GM18499 (cell line): ENCODE results near the gene REEP3.

Experiments
- ATAC-seq: cut with Tn5 transposase; IDR thresholded peaks from one replicate; pipeline ENCODE4 v1.9.1; 2021; ENCODE audit warnings: moderate number of reproducible peaks; ENCODE audit not compliant: insufficient read depth, unreplicated experiment

Gene REEP3

DNA sequence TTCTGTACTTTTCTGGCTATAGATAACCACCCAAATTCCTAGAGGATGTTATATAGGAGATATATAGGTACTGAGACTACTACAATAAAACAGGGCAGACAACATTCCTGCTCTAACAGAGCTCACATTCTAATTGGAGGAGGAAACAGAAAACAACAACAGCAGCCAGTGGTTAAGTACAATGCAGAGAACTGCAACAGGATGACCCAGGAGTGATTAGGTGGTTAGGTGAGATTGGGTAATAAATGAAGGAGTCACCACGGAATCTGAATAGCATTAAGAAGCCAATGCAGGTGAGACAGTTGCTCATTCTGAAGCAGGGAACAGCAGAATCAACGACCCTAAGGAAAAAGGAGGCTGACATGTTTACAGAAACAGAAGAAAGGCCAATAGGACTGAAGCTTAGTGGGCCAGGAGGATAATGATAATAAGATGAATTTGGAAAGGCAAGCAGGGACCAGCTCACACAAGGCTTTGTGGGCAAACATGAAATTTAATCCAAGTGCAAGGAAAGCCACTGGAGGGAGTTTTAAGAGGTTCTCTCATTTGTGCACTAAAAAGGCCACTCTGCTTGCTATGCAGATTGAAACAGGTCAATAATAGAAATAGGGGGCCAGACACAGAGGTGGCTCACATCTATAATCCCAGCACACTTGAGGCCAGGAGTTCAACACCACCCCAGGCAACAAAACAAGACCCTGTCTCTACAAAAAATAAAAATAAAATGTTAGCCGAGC is 16.9 kb upstream of the REEP3 start:
- no peak for ATAC-seq

DNA sequence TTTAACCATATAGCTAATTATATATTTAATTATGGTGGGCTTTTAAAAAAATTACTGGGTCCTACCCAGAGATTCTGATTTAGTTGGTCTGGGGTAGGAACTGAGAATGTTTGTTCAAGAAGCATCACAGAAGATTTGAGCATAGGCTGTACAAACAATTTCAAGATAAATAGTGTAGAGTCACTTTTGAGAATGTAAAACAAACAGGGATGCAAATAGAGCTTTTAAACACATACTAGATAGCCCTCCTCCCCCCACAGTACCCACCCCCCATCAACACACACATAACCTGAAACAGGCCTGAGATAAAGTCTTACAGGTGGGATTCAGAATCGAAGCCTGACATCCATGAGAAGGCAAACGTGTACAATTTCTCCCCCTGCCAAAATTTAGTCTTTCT is 15.6 kb upstream of the REEP3 start:
- no peak for ATAC-seq

DNA sequence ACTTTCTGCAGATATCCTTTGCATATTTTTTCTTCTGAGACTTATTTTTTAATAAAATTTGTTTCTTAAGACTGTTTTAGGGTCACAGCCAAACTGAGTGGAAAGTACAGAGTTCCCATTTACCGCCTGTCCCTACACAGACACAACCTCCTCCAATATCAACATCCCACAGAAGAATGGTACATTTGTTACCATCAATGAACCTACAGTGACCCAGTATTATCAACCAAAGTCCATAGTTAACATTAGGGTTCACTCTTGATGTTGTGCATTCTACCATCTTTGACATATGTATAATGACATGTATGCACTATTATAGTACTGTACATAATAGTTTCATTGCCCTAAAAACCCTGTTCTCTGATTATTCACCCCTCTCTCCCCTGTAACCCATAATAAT is 14.6 kb upstream of the REEP3 start:
- no peak for ATAC-seq

DNA sequence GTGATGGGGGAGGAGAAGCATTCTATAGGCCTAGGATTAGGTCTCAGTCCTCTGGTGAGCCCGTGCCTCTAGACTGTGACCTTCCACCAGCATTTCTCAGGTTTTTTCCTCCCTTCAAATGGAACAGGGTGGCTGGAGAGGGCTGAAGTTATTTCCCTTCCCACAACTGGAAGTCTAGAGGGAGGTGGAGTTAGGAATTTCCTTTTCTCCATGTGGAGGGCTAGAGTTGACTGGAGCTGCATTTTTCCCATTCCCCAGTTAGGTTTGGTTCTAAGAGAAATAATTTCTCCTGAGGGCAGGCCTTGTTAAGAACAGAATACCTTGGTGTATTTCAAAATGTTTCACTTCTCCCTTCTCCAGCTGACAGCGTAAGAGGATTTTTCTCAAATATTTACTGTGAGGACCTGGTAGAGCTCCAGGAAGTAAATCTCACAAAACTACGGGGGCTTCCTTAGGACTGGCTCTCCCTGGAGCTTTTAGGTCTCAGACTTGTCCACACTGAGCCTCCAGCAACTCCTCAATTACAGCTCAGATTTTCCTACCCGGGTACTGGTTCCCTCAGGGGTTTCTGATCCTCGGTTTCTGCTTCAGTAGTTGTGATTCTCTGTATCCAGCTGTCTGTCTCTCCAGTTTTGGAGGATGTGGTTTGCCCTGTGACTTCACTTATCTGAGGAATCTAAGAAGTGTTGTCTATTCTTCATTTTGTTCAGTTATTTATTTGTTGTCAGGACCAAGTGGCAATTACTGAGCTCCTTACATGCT is 6.0 kb upstream of the REEP3 start:
- ATAC-seq, result no peak

DNA sequence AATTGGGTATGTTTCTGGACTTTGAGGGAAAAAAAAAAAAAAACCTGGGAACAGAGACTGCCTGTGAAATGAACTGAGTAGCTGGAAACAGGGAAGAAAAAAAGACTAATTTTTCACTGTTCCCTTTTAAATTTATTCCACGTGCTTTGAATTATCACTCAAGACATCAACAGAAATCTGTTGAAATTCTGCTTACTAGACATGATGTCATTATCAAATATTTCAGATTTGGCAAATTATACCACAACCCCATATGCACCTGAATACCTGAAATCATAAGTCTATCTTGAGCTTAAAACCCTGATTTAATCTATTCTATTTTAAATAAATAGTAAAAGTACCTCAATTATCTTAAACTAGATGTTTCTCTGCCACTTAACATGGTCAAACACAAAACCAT is 5.0 kb upstream of the REEP3 start:
- no peak for ATAC-seq

DNA sequence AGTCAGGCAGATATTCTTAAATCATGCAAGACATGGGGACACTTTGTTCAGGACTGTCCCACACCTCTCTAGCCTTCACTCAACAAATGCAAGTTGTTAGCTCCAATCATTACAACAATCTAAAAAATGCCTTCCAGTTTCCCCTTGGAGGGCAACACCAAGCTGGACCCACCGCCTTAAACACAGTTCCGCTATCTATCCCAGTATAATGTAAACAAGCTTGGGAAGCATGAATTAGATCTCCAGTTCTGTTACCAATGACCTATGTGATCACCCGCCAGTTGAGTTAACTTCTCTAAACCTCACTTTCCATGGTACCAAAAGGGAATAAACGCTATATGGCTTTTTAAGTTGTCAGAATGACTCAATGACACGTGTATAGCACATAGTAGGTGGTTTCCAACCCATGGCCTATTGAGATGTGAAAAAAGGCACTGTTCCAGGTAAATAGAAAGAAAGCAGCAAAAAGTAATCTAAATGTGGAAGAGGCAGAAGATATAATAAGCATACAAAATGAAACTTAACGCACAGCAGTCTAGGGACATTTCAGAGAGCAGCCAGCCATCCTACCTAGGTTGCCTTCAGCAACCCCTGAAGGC is 2.4 kb upstream of the REEP3 start:
- no peak for ATAC-seq

DNA sequence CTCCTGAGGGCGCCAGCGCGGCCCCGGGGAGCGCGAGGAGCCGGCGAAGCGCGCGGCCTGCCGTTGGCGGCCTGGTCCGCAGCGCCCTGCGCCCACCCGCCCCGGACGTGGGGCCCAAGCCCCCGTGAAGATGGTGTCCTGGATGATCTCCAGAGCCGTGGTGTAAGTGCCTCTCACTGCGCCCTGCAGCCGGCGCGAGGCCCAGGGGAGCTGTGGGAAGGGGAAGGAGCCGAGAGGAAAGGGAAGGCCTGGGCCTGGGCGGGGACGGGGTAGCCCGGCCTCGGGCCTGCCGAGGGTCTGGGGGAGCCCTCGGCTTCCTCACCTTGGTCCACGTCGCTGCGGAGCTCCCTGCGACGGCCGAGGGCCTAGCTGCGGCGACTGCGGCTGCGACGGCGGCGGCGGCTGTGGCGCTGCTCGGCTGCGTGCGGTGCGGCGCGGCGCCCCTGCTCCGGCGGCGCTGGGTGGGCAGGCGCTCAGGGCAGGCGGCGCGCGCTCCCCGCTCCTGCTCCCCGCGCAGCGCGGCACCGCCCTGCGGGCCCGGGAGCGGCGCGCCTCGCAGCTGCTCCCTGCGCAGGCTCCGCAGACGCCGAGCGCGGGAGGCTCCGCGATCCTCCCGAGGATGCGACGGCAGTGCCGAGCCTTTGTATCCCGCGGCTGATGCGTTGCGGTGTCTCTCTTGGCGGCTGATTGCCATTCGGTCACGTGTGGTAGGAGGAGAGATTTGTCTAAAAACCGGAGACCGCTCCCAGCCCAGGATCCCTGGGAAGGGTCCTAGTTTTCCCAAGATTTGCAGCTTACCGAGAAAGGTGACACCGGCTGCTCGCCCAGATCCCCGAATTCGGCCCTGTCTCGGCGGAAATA is 445 bp downstream of the REEP3 start:
- peak; percentile 36 for ATAC-seq

DNA sequence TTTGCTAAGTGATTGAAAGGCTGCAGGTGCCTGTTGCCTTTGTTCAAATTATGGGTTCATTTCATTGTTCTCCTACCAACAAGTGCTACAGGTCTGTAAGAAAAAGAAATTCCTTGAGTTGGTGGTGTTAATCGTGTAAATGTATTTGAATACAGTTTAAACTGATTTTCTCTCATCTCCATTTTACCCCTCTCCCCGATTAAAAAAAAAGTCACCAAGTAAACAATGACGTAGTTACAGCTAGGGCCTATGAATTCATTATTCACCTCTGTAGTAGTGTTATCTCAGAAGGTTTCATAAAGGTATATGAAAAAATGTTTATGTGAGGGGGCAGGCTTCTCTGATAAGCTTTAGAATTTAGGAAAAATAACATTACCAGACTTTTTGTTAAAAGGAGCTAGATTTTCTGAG is 1.1 kb downstream of the REEP3 start:
- ATAC-seq, result no peak

DNA sequence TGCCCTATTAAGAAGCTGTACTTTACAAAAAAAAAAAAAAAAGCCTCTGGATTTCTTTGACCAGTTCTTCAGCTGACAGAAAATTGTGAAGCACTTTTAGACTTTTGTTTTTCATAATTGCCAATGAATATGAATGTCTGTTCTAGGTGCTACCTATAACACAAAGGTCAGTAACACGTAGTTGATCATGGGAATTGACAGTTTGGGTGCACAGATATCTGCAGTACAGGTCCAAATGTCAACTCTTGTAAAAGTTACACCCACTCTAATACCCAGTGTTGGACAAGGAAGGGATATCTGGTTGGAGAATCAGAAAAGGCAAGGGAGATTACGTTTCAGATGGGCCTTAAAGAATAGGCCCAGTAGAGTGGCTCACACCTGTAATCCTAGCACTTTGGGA is 1.8 kb downstream of the REEP3 start:
- no peak for ATAC-seq

DNA sequence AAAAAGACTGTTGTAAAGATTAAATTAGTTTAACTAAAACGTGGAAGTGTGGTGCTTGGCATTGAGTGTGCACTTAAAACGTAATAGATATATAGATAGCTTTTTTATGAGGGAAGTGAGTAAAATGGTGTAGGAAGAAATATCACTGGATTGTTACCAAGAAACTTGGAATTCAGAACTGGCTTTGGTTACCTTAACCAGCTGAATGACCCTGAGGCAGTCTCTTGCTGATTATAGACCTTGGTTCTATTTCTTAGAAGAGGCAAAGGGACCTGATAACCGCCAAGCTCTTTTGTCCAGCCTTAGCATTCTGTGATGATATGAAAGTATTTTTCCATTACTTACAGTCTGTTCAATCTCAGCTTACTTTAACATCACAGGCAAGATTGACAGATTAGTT is 3.8 kb downstream of the REEP3 start:
- no peak for ATAC-seq

DNA sequence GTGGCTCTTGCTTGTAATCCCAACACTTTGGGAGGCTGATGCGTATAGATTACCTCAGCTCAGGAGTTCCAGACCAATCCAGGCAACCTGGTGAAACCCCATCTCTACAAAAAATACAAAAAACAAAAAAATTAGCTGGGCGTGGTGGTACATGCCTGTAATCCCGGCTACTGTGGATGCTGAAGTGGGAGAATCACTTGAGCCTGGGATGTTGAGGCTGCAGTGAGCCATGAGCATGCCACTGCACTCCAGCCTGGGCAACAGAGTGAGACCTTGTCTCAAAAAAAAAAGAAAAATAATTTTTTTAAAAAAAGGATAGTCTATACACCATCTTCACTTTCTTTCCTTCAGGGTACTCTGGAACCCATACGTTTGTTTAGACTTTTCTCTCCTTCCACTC is 6.2 kb downstream of the REEP3 start:
- ATAC-seq, result no peak

DNA sequence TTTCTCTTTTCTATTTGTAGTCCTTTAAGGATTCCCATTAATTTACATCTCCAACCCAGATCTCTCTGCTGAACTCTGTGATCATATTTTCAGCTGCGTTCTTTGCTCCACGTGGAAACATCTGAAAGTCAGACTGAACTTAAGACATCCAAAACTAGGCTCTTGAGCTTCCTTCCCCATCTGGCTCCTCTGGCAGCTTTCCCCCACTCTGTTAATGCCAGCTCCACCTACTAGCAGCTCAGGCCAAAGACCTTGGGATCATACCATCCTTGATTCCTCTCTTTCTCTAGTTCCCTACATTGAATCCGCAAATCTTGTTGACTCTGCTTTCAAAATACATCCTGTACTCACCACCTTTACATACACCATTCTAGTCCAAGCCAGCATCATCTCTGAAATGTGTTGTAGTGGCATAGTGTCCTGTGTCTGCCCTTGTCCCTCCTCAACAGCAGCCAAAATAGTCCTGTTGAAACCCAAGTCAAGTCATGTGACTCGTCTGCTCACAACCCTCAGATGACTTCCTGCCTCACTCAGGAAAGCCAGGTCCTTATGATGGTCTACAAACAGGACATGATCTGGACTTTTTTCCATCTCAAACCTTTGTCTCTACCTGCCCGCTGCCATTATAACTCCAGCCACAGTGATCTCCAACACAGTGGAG is 7.0 kb downstream of the REEP3 start:
- ATAC-seq, result no peak

DNA sequence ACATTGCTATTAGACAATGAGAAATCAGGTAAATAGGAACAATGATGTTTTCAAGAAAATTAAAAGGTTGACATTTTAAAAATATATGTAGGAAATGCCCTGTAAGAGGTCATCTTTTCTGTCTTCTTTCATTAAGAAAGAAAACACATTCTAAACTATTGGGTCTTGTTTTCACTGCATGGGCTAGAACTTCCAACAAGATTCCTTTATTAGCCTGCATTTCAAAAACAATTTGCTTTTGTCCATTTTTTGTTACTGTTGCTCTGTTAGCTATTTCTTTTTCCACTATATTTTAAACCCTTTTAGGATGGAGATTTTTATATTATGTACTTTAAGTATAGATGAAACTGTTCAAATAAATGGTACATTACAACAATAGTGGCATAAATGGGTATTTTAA is 9.2 kb downstream of the REEP3 start:
- ATAC-seq, result no peak

DNA sequence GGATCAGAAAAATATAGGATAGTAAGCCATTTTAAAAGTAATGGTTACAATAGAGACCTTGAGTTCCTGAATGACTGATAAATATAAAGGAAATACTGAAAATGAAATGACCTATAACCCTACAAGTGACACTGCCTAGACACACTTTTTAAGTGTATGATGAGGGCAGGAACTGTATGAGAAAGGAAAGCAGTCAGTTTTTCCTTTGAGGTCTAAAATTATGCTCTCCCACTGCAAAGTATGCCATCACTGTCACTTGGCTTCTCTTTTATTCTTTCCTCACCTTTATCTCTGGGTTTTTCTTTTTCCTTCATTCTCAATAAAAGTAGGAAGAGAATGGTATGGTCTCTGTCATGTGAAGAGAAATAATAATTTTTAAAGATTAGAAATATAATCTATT is 13.5 kb downstream of the REEP3 start:
- no peak for ATAC-seq

DNA sequence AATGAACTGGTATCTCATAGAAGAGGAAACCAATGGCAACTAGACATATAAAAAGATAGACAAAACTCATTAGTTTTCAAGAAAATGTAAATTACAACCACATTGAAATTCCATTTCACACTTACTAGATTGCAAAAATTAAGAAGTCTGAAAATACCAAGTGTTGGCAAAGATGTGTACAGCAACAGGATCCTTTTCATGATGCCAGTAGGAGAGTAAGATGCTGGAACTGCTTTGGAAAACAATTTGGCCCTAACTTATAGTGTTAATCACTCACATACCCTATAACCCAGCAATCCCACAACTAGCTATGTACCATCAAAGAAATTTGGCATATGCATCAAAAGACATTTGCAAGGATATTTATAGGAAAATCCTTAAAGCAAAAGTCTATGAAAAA is 15.5 kb downstream of the REEP3 start:
- ATAC-seq, result no peak

DNA sequence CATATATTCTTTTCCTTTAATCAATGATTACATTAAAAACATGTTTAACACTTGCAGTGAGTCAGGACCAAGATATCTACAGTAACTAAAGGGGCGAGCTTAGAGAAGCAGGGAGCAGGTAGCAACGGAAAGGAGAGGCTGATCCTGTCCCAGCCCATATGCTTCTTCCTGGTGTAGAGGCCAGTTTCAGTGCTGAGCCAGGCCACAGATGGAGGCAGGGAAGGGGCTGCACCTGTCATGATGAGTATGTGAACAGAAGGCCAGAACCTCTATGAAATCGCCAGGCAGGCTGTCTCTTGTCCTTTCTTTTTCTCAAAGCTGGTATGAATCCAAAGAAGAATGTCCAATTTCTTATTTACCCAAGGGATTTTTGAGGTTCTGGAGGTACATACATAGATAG is 16.3 kb downstream of the REEP3 start:
- no peak for ATAC-seq

DNA sequence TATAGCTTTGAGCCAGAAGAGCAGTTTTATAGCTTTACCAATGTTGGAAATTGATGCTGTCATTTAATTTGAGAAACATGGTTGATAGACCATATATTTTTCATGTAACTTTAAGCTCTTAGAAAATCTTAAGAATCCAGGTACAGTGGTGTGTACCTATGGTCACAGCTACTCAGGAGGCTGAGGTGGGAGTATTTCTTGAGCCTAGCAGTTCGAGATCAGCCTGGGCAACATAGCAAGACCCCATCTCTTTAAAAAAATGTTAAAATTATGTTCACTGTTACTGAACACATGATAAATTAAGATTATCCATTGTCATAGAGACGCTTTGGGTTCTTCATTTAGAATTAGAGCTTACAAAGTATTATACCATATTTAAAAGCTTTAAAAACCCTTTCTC is 18.2 kb downstream of the REEP3 start:
- no peak for ATAC-seq

DNA sequence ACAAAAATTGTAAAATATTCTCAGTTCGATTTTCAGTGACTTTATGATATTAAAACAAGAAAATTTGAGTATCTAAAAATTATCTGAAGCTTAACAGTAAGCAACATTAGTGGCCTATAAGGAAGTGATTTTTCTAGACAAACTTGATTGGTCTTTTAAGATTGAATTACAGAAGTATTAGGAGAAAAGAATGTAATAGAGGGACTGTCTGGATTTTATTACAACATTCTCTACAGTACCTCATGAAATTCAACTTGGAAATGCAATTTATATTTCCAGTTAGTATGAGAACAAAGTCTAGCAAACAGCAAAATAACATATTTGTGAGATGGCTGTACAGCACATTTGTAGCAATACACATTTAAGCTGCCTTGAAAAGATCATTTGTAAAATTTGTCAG is 18.8 kb downstream of the REEP3 start:
- no peak for ATAC-seq

DNA sequence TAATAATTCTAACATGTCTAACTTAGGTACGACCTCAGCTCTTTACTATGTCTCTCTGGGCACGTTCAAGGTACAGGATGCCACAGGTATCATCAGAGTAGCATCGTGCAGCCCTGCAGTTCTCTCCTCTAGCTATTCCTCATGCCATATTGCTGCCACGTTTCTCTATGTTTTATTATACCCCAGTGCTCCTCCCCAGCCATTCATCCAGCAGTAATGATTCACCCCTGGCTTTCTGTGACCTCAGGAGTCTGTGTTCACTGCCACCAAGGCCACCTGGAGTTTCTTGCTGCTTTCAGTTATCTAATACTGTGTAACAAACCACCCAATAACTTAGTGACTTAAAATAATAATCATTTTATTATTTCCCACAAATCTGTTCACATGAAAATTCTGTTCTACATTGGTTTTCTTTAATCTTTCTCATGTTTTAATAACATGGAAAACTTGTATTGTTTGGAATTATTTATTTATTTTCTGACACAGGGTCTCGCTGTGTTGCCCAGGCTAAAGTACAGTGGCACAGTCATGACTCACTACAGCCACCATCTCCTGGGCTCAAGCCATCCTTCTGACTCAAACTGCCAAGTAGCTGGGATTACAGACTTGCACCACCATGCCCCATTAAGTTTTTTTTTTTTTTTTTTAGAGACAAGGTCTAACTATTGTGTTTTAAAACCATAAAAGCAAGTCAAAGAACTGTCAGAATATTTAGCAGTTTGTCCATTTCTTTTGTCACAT is 21.8 kb downstream of the REEP3 start:
- ATAC-seq, result no peak

DNA sequence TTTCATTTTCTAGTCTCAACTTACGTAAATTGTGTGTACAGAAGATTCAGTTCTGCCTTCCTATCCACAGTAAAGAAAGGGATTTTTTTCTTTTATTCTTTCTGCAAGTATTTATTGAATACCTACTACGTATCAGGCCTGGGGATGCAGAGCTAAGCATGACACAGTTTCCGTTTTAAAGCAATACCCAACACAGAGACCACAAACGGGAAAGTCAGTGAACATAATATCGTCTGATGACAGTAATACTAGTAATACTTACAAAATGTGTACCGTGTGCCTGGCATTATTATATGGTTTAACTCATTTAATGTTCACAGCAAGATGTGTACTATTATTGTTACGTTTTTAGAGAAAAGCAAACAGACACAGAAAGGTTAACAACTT is 22.4 kb downstream of the REEP3 start:
- ATAC-seq, result no peak
